ENCODE measurements around the gene PSAPL1. TPM values are rescaled to one million over a fixed set of nuclear protein-coding genes. Genes with fewer than 3 reads are reported as not detected.

The PSAPL1 gene
- polyA plus RNA-seq, 1 donor from 2014 or later: not detected

GRCh38 chr4:7391637-7392437 is 42.9 kb downstream of the PSAPL1 start:
- no peaks in the 10 kb centered on the region for H3K79me2 ChIP-seq (replicated peaks; ENCODE audit: insufficient read depth, low read length)
- no peaks in the 10 kb centered on the region for H3F3A ChIP-seq (ENCODE audit: insufficient read depth, low read length, poor library complexity, severe bottlenecking)
- H3K27me3 ChIP-seq (ENCODE audit: insufficient read depth, low read depth, low read length): no peaks in the 10 kb centered on the region
- H3K9me2 ChIP-seq (ENCODE audit: insufficient read depth, low read length): no peaks in the 10 kb centered on the region
- no peak overlapping the region for H3K27ac ChIP-seq (ENCODE audit: low read length)
- H3K36me3 ChIP-seq (ENCODE audit: insufficient read depth, low read length): no peaks in the 10 kb centered on the region
- no peak overlapping the region for H2AFZ ChIP-seq (ENCODE audit: low read depth, low read length)
- no peaks in the 10 kb centered on the region for H3K9me3 ChIP-seq (ENCODE audit: low read length)
- TF ChIP-seq CTCF (IDR thresholded peaks at IDR 0.05; ENCODE audit: poor library complexity, severe bottlenecking) (no peak), TAF1 (IDR thresholded peaks at IDR 0.05; ENCODE audit: low read depth) (no peak)
- H3K9ac ChIP-seq (ENCODE audit: low read length): no peak overlapping the region
- no peak overlapping the region for H3K4me2 ChIP-seq (ENCODE audit: low read length)
- H4K20me1 ChIP-seq (ENCODE audit: insufficient read depth): no peaks in the 10 kb centered on the region
- no peak overlapping the region for H3K4me3 ChIP-seq (ENCODE audit: low read length)

- Histone ChIP-seq H3K27ac (ENCODE audit: low read length) (no peak overlapping the region), H3K9me3 (ENCODE audit: low read length) (no peaks in the 10 kb centered on the region), H3K27me3 (ENCODE audit: insufficient read depth, low read depth, low read length) (no peaks in the 10 kb centered on the region), H4K20me1 (ENCODE audit: insufficient read depth) (no peaks in the 10 kb centered on the region), H3F3A (ENCODE audit: insufficient read depth, low read length, poor library complexity, severe bottlenecking) (no peaks in the 10 kb centered on the region), H2AFZ (ENCODE audit: low read depth, low read length) (no peak overlapping the region), H3K9me2 (ENCODE audit: insufficient read depth, low read length) (no peaks in the 10 kb centered on the region), H3K36me3 (ENCODE audit: insufficient read depth, low read length) (no peaks in the 10 kb centered on the region), H3K4me2 (ENCODE audit: low read length) (no peak overlapping the region), H3K4me3 (ENCODE audit: low read length) (no peak overlapping the region), H3K9ac (ENCODE audit: low read length) (no peak overlapping the region), H3K79me2 (replicated peaks; ENCODE audit: insufficient read depth, low read length) (no peaks in the 10 kb centered on the region)
- no peak for TF ChIP-seq MXI1 (conservative IDR thresholded peaks at IDR 0.05; ENCODE audit: poor library complexity, severe bottlenecking)
- no peak for TF ChIP-seq SMC3 (conservative IDR thresholded peaks at IDR 0.05; ENCODE audit: poor library complexity)
- TF ChIP-seq EZH2 (IDR thresholded peaks at IDR 0.05; ENCODE audit: borderline replicate concordance, insufficient read depth, low read length, poor library complexity, severe bottlenecking): no peak
- no peak for TF ChIP-seq RAD21 (conservative IDR thresholded peaks at IDR 0.05)
- no peak for TF ChIP-seq TAF1 (IDR thresholded peaks at IDR 0.05; ENCODE audit: low read depth)
- no peak for TF ChIP-seq EP300 (conservative IDR thresholded peaks at IDR 0.05; ENCODE audit: poor library complexity, severe bottlenecking)
- TF ChIP-seq REST (IDR thresholded peaks at IDR 0.05; ENCODE audit: borderline replicate concordance): no peak
- no peak for TF ChIP-seq POLR2AphosphoS5 (IDR thresholded peaks at IDR 0.05)
- no peak for TF ChIP-seq CTCF (IDR thresholded peaks at IDR 0.05; ENCODE audit: poor library complexity, severe bottlenecking)
Observed at GRCh38 chr4:7390906-7391636, 43.7 kb downstream of the PSAPL1 start.
